Liver (tissue), 9 donors: Measurements from ENCODE around the gene ZNF382. TPM values are rescaled to one million over a fixed set of nuclear protein-coding genes. Genes with fewer than 3 reads are reported as not detected.
A peak's percentile ranks its signal among the peaks of the same experiment; 100 is the strongest.

Source experiments
- DNase-seq: peaks from one replicate; pipeline ENCODE4 v3.0.0-alpha.2; 2017; ENCODE audit warnings: low spot score
- H3K27ac ChIP-seq, 2 donors: one replicate each; pipeline ENCODE4 v1.7.0; 2013; ENCODE audit warnings: inconsistent platforms in 2 of 2, low read length in 2 of 2, control low read depth in 1 of 2, low read depth in 1 of 2, mild to moderate bottlenecking in 1 of 2
- H3K27me3 ChIP-seq, 4 donors: one replicate each; pipeline versions ENCODE4 v1.6.1 to v1.7.0; 2013; ENCODE audit warnings: low read length in 3 of 4, inconsistent platforms in 1 of 4, mild to moderate bottlenecking in 1 of 4, moderate library complexity in 1 of 4; ENCODE audit not compliant: control insufficient read depth in 4 of 4, insufficient read depth in 4 of 4
- H3K36me3 ChIP-seq, 4 donors: one replicate each; pipeline versions ENCODE4 v1.6.1 to v1.7.0; 2013; ENCODE audit warnings: low read length in 3 of 4, mild to moderate bottlenecking in 3 of 4, low read depth in 1 of 4, moderate library complexity in 1 of 4; ENCODE audit not compliant: control insufficient read depth in 4 of 4, insufficient read depth in 3 of 4
- H3K4me1 ChIP-seq, 4 donors: one replicate each; pipeline versions ENCODE4 v1.6.1 to v1.7.0; 2013; ENCODE audit warnings: low read length in 3 of 4, mild to moderate bottlenecking in 3 of 4, moderate library complexity in 1 of 4; ENCODE audit not compliant: control insufficient read depth in 4 of 4, insufficient read depth in 4 of 4
- H3K4me3 ChIP-seq, 3 donors: one replicate each; pipeline versions ENCODE4 v1.6.1 to v1.7.0; 2013; ENCODE audit warnings: low read length in 3 of 3, control low read depth in 1 of 3, low read depth in 1 of 3, mild to moderate bottlenecking in 1 of 3
- H3K9ac ChIP-seq, 2 donors: one replicate each; pipeline ENCODE4 v1.7.0; 2013; ENCODE audit warnings: low read length in 2 of 2, mild to moderate bottlenecking in 2 of 2, moderate library complexity in 2 of 2, control low read depth in 1 of 2, low read depth in 1 of 2
- H3K9me3 ChIP-seq, 4 donors: one replicate each; pipeline versions ENCODE4 v1.6.1 to v1.7.0; 2013; ENCODE audit warnings: low read length in 3 of 4; ENCODE audit not compliant: control insufficient read depth in 4 of 4
- ATF3 ChIP-seq: IDR thresholded peaks from 2 replicates; pipeline ENCODE4 v1.6.1; 2016; ENCODE audit warnings: antibody characterized with exemption
- CTCF ChIP-seq: fragments of 150-350 bp; IDR thresholded peaks from 2 replicates; pipeline ENCODE4 v1.5.1; 2017; ENCODE audit warnings: improper control_type of control experiment, low read depth, low read length; ENCODE audit not compliant: missing input control
- EGR1 ChIP-seq, 2 donors: IDR thresholded peaks; 2 replicates each; pipeline ENCODE4 v1.6.1; 2016 to 2018; ENCODE audit warnings: antibody characterized with exemption in 2 of 2, low read depth in 2 of 2
- FOXA1 ChIP-seq: IDR thresholded peaks from 2 replicates; pipeline ENCODE4 v1.6.1; 2016; ENCODE audit warnings: antibody characterized with exemption
- FOXA2 ChIP-seq: IDR thresholded peaks from 2 replicates; pipeline ENCODE4 v1.6.1; 2016; ENCODE audit warnings: antibody characterized with exemption
- GABPA ChIP-seq, 2 donors: IDR thresholded peaks in 1 of 2; conservative IDR thresholded peaks in 1 of 2; 2 replicates each; pipeline ENCODE4 v1.6.1; 2016; ENCODE audit warnings: antibody characterized with exemption in 2 of 2, mild to moderate bottlenecking in 1 of 2, moderate library complexity in 1 of 2
- HNF4A ChIP-seq, 2 donors: conservative IDR thresholded peaks; 2 replicates each; pipeline ENCODE4 v1.6.1; 2016; ENCODE audit warnings: antibody characterized with exemption in 2 of 2, mild to moderate bottlenecking in 2 of 2
- HNF4G ChIP-seq: IDR thresholded peaks from 2 replicates; pipeline ENCODE4 v1.6.1; 2016; ENCODE audit warnings: antibody characterized with exemption
- JUND ChIP-seq, 2 donors: IDR thresholded peaks; 2 replicates each; pipeline ENCODE4 v1.6.1; 2016; ENCODE audit warnings: antibody characterized with exemption in 2 of 2
- MAX ChIP-seq: IDR thresholded peaks from 2 replicates; pipeline ENCODE4 v1.6.1; 2016; ENCODE audit warnings: antibody characterized with exemption
- NR2F2 ChIP-seq: IDR thresholded peaks from 2 replicates; pipeline ENCODE4 v1.6.1; 2016; ENCODE audit warnings: antibody characterized with exemption
- RAD21 ChIP-seq, 2 donors: IDR thresholded peaks; 2 replicates each; pipeline ENCODE4 v1.6.1; 2016; ENCODE audit warnings: antibody characterized with exemption in 2 of 2, mild to moderate bottlenecking in 2 of 2
- REST ChIP-seq: IDR thresholded peaks from 2 replicates; pipeline ENCODE4 v1.6.1; 2016; ENCODE audit warnings: antibody characterized with exemption, mild to moderate bottlenecking
- RXRA ChIP-seq, 2 donors: IDR thresholded peaks; 2 replicates each; pipeline ENCODE4 v1.6.1; 2017 to 2018; ENCODE audit warnings: antibody characterized with exemption in 2 of 2, mild to moderate bottlenecking in 1 of 2
- SP1 ChIP-seq: IDR thresholded peaks from 2 replicates; pipeline ENCODE4 v1.6.1; 2018; ENCODE audit warnings: antibody characterized with exemption, mild to moderate bottlenecking
- TAF1 ChIP-seq: conservative IDR thresholded peaks from 2 replicates; pipeline ENCODE4 v1.6.1; 2016; ENCODE audit warnings: antibody characterized with exemption, mild to moderate bottlenecking
- YY1 ChIP-seq: IDR thresholded peaks from 2 replicates; pipeline ENCODE4 v1.6.1; 2016; ENCODE audit warnings: antibody characterized with exemption, mild to moderate bottlenecking
- ZBTB33 ChIP-seq: IDR thresholded peaks from 2 replicates; pipeline ENCODE4 v1.6.1; 2016; ENCODE audit warnings: antibody characterized with exemption
- WGBS: extraction: QIAGEN DNeasy Blood & Tissue Kit; methylation state at CpG from one replicate; pipeline ENCODE4 v1.1.7; 2013; 5-methylcytosine and 5-hydroxymethylcytosine counted together
- polyA plus RNA-seq, 2 donors: library from polyadenylated mRNA; stranded (reverse) in 1 of 2; unstranded in 1 of 2; fragments of 200-250 nt in 1 of 2; fragments of >200 nt in 1 of 2; fragmentation: Nextera tagmentation in 1 of 2; extraction: Ambion mirVana in 1 of 2; gene quantifications; one replicate each; pipeline versions ENCODE4 v1.2.1 to v1.2.3, GENCODE V29; 2013 to 2015
- total RNA-seq, 2 donors: library from RNA; depleted of rRNA; stranded (reverse); fragments of >200 nt; gene quantifications; one replicate each; pipeline ENCODE4 v1.2.3, GENCODE V29; 2014
- donor health status: healthy.
- donor health status: healthy.
- donor health status: healthy.
- donor health status: healthy.
- donor health status: healthy.

ZNF382 gene
- total and polyA plus RNA-seq, 4 donors, result 0.20 to 3.8 (median 1.4) TPM

GRCh38 chr19:36604656-36605100, 435 bp upstream of the ZNF382 start:
- Histone ChIP-seq H3K27me3 (no peaks in the 10 kb centered on the region), H3K27ac (peak overlapping the region; percentile 51 to 58), H3K9ac (no peak overlapping the region), H3K36me3 (peaks cover 0 to 6% (median under 1%) of the 10 kb centered on the region in 4 donors), H3K4me1 (peaks cover 0 to 4% (median 3%) of the 10 kb centered on the region in 4 donors), H3K4me3 (peak overlapping the region; percentile 62 to 77 (median 63)), H3K9me3 (peaks cover 12 to 60% (median 35%) of the 10 kb centered on the region in 4 donors)
- WGBS, result 2% methylated on average over 21 of the region's 21 CpGs
- TF ChIP-seq GABPA (IDR thresholded peaks at IDR 0.05 in 1 of 2, conservative IDR thresholded peaks at IDR 0.05 in 1 of 2), result no peak
- TF ChIP-seq HNF4A (conservative IDR thresholded peaks at IDR 0.05), result no peak
- TF ChIP-seq FOXA2, result no peak
- TF ChIP-seq RAD21 (IDR thresholded peaks at IDR 0.05), result no peak
- no peak for TF ChIP-seq EGR1 (IDR thresholded peaks at IDR 0.05; ENCODE audit: low read depth in 2 of 2)
- TF ChIP-seq YY1, result no peak
- TF ChIP-seq RXRA (IDR thresholded peaks at IDR 0.05), result no peak
- TF ChIP-seq HNF4G, result no peak
- no peak for TF ChIP-seq JUND (IDR thresholded peaks at IDR 0.05)
- peak; percentile 82 for DNase-seq

- 7% methylated on average over 1 of the region's 1 CpG for WGBS
- Histone ChIP-seq H3K4me3 (peak overlapping the region; percentile 14 to 77 (median 62)), H3K9me3 (peaks cover 12 to 51% (median 37%) of the 10 kb centered on the region in 4 donors), H3K27me3 (no peaks in the 10 kb centered on the region), H3K9ac (no peak overlapping the region), H3K36me3 (peaks cover 0 to 6% (median under 1%) of the 10 kb centered on the region in 4 donors), H3K27ac (no peak overlapping the region), H3K4me1 (peaks cover 0 to 4% (median 3%) of the 10 kb centered on the region in 4 donors)
- no peak for DNase-seq
- TF ChIP-seq REST, result no peak
- TF ChIP-seq GABPA (IDR thresholded peaks at IDR 0.05 in 1 of 2, conservative IDR thresholded peaks at IDR 0.05 in 1 of 2), result no peak
- TF ChIP-seq NR2F2, result no peak
- TF ChIP-seq FOXA2, result no peak
- TF ChIP-seq MAX, result no peak
- TF ChIP-seq ATF3, result no peak
- TF ChIP-seq ZBTB33, result no peak
- TF ChIP-seq RXRA (IDR thresholded peaks at IDR 0.05), result no peak
- TF ChIP-seq HNF4A (conservative IDR thresholded peaks at IDR 0.05), result no peak
- no peak for TF ChIP-seq TAF1
- no peak for TF ChIP-seq HNF4G
- no peak for TF ChIP-seq RAD21 (IDR thresholded peaks at IDR 0.05)
- TF ChIP-seq JUND (IDR thresholded peaks at IDR 0.05), result no peak
- TF ChIP-seq YY1, result no peak
- no peak for TF ChIP-seq SP1
- no peak for TF ChIP-seq FOXA1
- TF ChIP-seq EGR1 (IDR thresholded peaks at IDR 0.05; ENCODE audit: low read depth in 2 of 2), result no peak
- TF ChIP-seq CTCF, result no peak
Measured at GRCh38 chr19:36605877-36606478, 865 bp downstream of the ZNF382 start.
